Measurements from ENCODE around the gene ANKRD53. TPM values are rescaled to one million over a fixed set of nuclear protein-coding genes. Genes with fewer than 3 reads are reported as not detected.

ANKRD53 gene
- total and polyA plus RNA-seq, 9 of the 15 experiments (the other 6 are each of a cell fraction or from before 2014, with no cell fraction given), result 0.18 TPM; not detected in 8

- Histone ChIP-seq H2AFZ (ENCODE audit: low read depth, low read length) (no peak overlapping the region), H3K4me2 (ENCODE audit: insufficient read depth, low read length) (no peak overlapping the region), H3K4me1 (replicated peaks in 1 of 2; ENCODE audit: control insufficient read depth in 2 of 2, insufficient read depth in 2 of 2, low read length in 2 of 2) (peaks cover 0 to 3% of the 10 kb centered on the region in 2 experiments; a peak in 1 of 5 replicates), H3K79me2 (ENCODE audit: control insufficient read depth, insufficient read depth, low read length) (no peaks in the 10 kb centered on the region), H3K9me3 (replicated peaks; ENCODE audit: control insufficient read depth, insufficient read depth, low read depth, low read length) (no peaks in the 10 kb centered on the region), H3K9me1 (ENCODE audit: control insufficient read depth, insufficient read depth, low read length) (no peaks in the 10 kb centered on the region), H4K20me1 (replicated peaks; ENCODE audit: control insufficient read depth, insufficient read depth, low read length) (no peaks in the 10 kb centered on the region; the same call in 1 of the 2 replicates), H3K36me3 (ENCODE audit: control insufficient read depth, insufficient read depth, low read length) (no peaks in the 10 kb centered on the region), H3K27ac (ENCODE audit: extremely low read depth, low read depth, low read length) (no peak overlapping the region), H3K27me3 (ENCODE audit: control insufficient read depth in 2 of 2, insufficient read depth in 2 of 2, low read length in 2 of 2) (peaks cover 16 to 71% of the 10 kb centered on the region in 2 experiments), H3K9ac (ENCODE audit: insufficient read depth in 1 of 2, low read depth in 2 of 2, low read length in 2 of 2) (no peak overlapping the region), H3K4me3 (no peak overlapping the region)
- TF ChIP-seq REST (IDR thresholded peaks at IDR 0.05; ENCODE audit: borderline replicate concordance) (peak; percentile 36), REST (CRISPR knock-in tag; IDR thresholded peaks at IDR 0.05; ENCODE audit: low read depth) (no peak), YBX1 (IDR thresholded peaks at IDR 0.05) (no peak)
- BruUV-seq (replicated peaks), result no TSS peak
- intact Hi-C loops (cut with micrococcal nuclease), result no loop called here
- CTCF ChIA-PET (ENCODE audit: low intra/inter-chr PET ratio), result no interaction called here
- POLR2A ChIA-PET, result interaction anchor here (1.4 kb wide), 1 partner anchor 9 kb away, joined by 5 read pairs; no protein-coding TSS in a partner anchor
- in situ Hi-C loops (cut with MboI), result no loop called here
- DNase-seq (ENCODE audit: extremely low read depth in 1 of 4, low spot score in 3 of 4) (no peak), FAIRE-seq (no peak), ATAC-seq (no peak; the same call in 2 of the 3 replicates)
- 15% methylated on average over 9 of the region's 9 CpGs for WGBS (ENCODE audit: insufficient coverage, low coverage, missing lambda C conversion rate)
Observed at GRCh38 chr2:70959271-70959761, 19.1 kb upstream of the ANKRD53 start.

Measured in K562 (cell line).